Measurements from ENCODE around the gene SLC2A1. TPM values are rescaled to one million over a fixed set of nuclear protein-coding genes. Genes with fewer than 3 reads are reported as not detected.

SLC2A1 gene
- total RNA-seq, 4 donors from 2014 or later = 4.6 to 76.2 (median 28.2) TPM

DNA sequence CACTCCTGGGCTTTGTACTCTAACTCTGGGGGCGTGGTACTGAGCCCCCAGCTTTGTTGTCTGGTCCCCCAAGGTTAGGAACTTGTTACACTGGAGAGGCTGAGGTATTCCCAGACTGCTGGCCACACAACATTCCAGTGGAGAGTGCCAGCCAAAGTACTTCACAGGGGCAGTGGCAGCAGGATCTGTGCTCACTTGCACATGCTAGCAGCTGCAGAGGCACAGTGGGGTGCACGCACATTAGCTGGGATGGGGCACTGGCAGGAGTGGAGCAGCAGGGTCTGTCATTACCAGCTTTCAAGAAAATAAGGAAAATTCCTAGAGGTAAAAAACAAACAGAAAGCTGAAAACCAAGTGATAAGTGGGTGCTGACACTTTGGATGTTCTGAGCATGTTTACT, 81.3 kb downstream of the SLC2A1 start:
- Histone ChIP-seq H3K27ac (no peak overlapping the region), H3K4me1 (no peaks in the 10 kb centered on the region), H3K27me3 (no peaks in the 10 kb centered on the region), H3K9me3 (no peaks in the 10 kb centered on the region), H3K4me3 (no peak overlapping the region), H3K36me3 (no peaks in the 10 kb centered on the region)
- intact Hi-C loops (cut with DNase I; ENCODE audit: low total_unique reads) = no loop called here
- TF ChIP-seq POLR2A (IDR thresholded peaks at IDR 0.05) = no peak
- TF ChIP-seq, protein P1, sequence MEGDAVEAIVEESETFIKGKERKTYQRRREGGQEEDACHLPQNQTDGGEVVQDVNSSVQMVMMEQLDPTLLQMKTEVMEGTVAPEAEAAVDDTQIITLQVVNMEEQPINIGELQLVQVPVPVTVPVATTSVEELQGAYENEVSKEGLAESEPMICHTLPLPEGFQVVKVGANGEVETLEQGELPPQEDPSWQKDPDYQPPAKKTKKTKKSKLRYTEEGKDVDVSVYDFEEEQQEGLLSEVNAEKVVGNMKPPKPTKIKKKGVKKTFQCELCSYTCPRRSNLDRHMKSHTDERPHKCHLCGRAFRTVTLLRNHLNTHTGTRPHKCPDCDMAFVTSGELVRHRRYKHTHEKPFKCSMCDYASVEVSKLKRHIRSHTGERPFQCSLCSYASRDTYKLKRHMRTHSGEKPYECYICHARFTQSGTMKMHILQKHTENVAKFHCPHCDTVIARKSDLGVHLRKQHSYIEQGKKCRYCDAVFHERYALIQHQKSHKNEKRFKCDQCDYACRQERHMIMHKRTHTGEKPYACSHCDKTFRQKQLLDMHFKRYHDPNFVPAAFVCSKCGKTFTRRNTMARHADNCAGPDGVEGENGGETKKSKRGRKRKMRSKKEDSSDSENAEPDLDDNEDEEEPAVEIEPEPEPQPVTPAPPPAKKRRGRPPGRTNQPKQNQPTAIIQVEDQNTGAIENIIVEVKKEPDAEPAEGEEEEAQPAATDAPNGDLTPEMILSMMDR (IDR thresholded peaks at IDR 0.05) = no peak
- DNase-seq = no peak

DNA sequence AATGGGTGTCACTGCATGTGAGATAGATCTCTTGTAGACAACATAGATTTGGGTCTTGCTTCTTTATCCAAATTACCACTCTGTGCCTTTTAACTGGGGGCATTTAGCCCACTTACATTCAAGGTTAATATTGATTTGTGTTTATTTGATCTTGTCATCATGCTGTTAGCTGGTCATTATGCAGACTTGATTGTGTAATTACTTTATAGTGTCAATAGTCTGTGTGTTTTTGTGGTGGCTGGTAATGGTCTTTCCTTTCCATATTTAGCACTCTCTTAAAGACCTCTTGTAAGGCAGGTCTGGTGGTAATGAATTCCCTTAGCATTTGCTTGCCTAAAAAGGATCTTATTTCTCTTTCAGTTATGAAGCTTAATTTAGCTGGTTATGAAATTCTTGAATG, 82.7 kb downstream of the SLC2A1 start:
- Histone ChIP-seq H3K36me3 (no peaks in the 10 kb centered on the region), H3K27ac (no peak overlapping the region), H3K27me3 (no peaks in the 10 kb centered on the region), H3K9me3 (no peaks in the 10 kb centered on the region), H3K4me1 (no peaks in the 10 kb centered on the region), H3K4me3 (no peak overlapping the region)
- intact Hi-C loops (cut with DNase I; ENCODE audit: low total_unique reads) = no loop called here
- no peak for TF ChIP-seq POLR2A (IDR thresholded peaks at IDR 0.05)
- TF ChIP-seq, protein P1 (IDR thresholded peaks at IDR 0.05) = no peak
- DNase-seq = no peak

Small RNAs within 50 kb of the gene (small RNA-seq; reads per million reads assigned to genes)
- gene RNU6-880P = not detected

Other genes starting within 250 kb of the SLC2A1 start
- gene CLDN19, start 218.6 kb downstream of the SLC2A1 start, total RNA-seq = under 1 TPM in 1 of 4 donors, not detected in 3; 0.28 TPM
- gene P3H1, start 191.8 kb downstream of the SLC2A1 start, total RNA-seq = 100 to 1,000 TPM in 1 of 4 donors, 10 to 100 TPM in 3; 11.5 to 119 (median 34.7) TPM
- gene C1orf50, start 191.6 kb downstream of the SLC2A1 start, total RNA-seq = 1 to 10 TPM in 2 of 4 donors, under 1 TPM in 1, not detected in 1; 0.26 to 6.7 (median 5.7) TPM
- gene TMEM269, start 173.9 kb downstream of the SLC2A1 start, total RNA-seq = 1 to 10 TPM in 1 of 4 donors, under 1 TPM in 1, not detected in 2; 0.07 to 1.1 TPM
- gene ERMAP, start 141.7 kb downstream of the SLC2A1 start, total RNA-seq = 10 to 100 TPM in 2 of 4 donors, 1 to 10 TPM in 1, under 1 TPM in 1; 0.59 to 16.0 (median 7.6) TPM
- gene SVBP, start 141.5 kb downstream of the SLC2A1 start, total RNA-seq = 10 to 100 TPM; 13.1 to 27.4 (median 23.1) TPM
- gene ZNF691, start 112.3 kb downstream of the SLC2A1 start, total RNA-seq = 10 to 100 TPM in 3 of 4 donors, 1 to 10 TPM in 1; 4.7 to 24.1 (median 15.2) TPM
- 10 to 100 TPM; 15.4 to 42.4 (median 29.6) TPM for gene EBNA1BP2, start 213.4 kb upstream of the SLC2A1 start, total RNA-seq
- 1 to 10 TPM in 3 of 4 donors, under 1 TPM in 1; 0.40 to 5.6 (median 1.8) TPM for gene CFAP57, start 213.5 kb upstream of the SLC2A1 start, total RNA-seq

Data from uterus (tissue), 4 donors.